Parathyroid adenoma (tissue), 2 donors: ENCODE measurements around the gene SLITRK5.

ENCODE experiments used
- H2AFZ ChIP-seq: fragments of 300-600 bp; sonication (generic); one replicate; pipeline ENCODE4 v1.7.0; 2017; ENCODE audit warnings: antibody characterized with exemption, mild to moderate bottlenecking
- H3K27ac ChIP-seq: fragments of 300-600 bp; sonication (generic); one replicate; pipeline ENCODE4 v1.7.0; 2017
- H3K27me3 ChIP-seq: fragments of 300-600 bp; sonication (generic); one replicate; pipeline ENCODE4 v1.7.0; 2017; ENCODE audit warnings: low read length; ENCODE audit not compliant: control insufficient read depth, insufficient read depth
- H3K36me3 ChIP-seq: fragments of 300-600 bp; sonication (generic); one replicate; pipeline ENCODE4 v1.7.0; 2017; ENCODE audit warnings: low read length; ENCODE audit not compliant: control insufficient read depth, insufficient read depth
- H3K4me1 ChIP-seq: fragments of 300-600 bp; sonication (generic); one replicate; pipeline ENCODE4 v1.7.0; 2017; ENCODE audit warnings: control low read depth
- H3K4me2 ChIP-seq: fragments of 300-600 bp; sonication (generic); one replicate; pipeline ENCODE4 v1.7.0; 2017; ENCODE audit warnings: low read length
- H3K4me3 ChIP-seq: fragments of 300-600 bp; sonication (generic); one replicate; pipeline ENCODE4 v1.7.0; 2017; ENCODE audit warnings: low read depth, low read length
- H3K79me2 ChIP-seq: fragments of 300-600 bp; sonication (generic); one replicate; pipeline ENCODE4 v1.7.0; 2017; ENCODE audit warnings: control low read depth
- H3K9ac ChIP-seq: fragments of 300-600 bp; sonication (generic); one replicate; pipeline ENCODE4 v1.7.0; 2017; ENCODE audit warnings: mild to moderate bottlenecking
- H3K9me3 ChIP-seq: fragments of 300-600 bp; sonication (generic); one replicate; pipeline ENCODE4 v1.7.0; 2017; ENCODE audit warnings: low read length; ENCODE audit not compliant: control insufficient read depth
- TF ChIP-seq, protein P1 (sequence below): fragments of 300-600 bp; sonication (generic); IDR thresholded peaks from one replicate; pipeline ENCODE4 v1.7.0; 2017; ENCODE audit warnings: antibody characterized with exemption, mild to moderate bottlenecking
- donor health status: primary hyperparathyroidism.

Gene SLITRK5

GRCh38 chr13:87671031-87671752, at the start of gene SLITRK5:
SLITRK5 (plus strand) TSS chr13:87671371; CDS start chr13:87675389, 4,018 bp downstream.
- Histone ChIP-seq H3K27ac (no peak within 1 kb of the TSS), H3K36me3 (no peaks in the 10 kb centered on the region), H3K4me3 (peak within 1 kb of the TSS; percentile 37), H3K79me2 (no peaks in the 10 kb centered on the region), H3K4me1 (no peaks in the 10 kb centered on the region), H2AFZ (peak within 1 kb of the TSS; percentile 66), H3K27me3 (peaks cover 4% of the 10 kb centered on the region), H3K9me3 (no peaks in the 10 kb centered on the region), H3K4me2 (peak within 1 kb of the TSS; percentile 60), H3K9ac (no peak within 1 kb of the TSS)
- TF ChIP-seq, protein P1, sequence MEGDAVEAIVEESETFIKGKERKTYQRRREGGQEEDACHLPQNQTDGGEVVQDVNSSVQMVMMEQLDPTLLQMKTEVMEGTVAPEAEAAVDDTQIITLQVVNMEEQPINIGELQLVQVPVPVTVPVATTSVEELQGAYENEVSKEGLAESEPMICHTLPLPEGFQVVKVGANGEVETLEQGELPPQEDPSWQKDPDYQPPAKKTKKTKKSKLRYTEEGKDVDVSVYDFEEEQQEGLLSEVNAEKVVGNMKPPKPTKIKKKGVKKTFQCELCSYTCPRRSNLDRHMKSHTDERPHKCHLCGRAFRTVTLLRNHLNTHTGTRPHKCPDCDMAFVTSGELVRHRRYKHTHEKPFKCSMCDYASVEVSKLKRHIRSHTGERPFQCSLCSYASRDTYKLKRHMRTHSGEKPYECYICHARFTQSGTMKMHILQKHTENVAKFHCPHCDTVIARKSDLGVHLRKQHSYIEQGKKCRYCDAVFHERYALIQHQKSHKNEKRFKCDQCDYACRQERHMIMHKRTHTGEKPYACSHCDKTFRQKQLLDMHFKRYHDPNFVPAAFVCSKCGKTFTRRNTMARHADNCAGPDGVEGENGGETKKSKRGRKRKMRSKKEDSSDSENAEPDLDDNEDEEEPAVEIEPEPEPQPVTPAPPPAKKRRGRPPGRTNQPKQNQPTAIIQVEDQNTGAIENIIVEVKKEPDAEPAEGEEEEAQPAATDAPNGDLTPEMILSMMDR = peak; percentile 69

DNA sequence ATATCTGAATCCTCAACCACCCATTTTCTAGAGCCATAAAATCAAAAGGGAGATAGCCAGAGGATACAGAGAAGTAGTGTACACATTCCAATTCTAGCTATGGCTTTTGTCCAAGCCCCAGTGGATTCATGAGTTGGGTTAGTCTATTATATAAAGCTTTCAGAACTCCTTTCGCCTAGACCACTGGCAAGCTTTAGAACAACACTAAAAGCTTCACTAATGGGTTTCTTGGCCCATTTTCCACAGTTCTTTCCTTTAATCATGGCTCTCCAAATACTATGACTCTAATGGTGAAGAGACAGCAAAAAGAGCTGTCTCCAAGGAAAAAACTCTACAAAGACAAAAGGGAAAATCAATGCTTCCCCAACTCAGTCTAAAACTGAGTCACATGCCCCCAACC, 48.2 kb upstream of the SLITRK5 start:
- no peak overlapping the region for H2AFZ ChIP-seq
- no peak overlapping the region for H3K4me3 ChIP-seq
- no peaks in the 10 kb centered on the region for H3K9me3 ChIP-seq
- no peaks in the 10 kb centered on the region for H3K4me1 ChIP-seq
- no peaks in the 10 kb centered on the region for H3K27me3 ChIP-seq
- no peak overlapping the region for H3K27ac ChIP-seq
- no peak overlapping the region for H3K4me2 ChIP-seq
- TF ChIP-seq, protein P1 = no peak
- no peak overlapping the region for H3K9ac ChIP-seq
- no peaks in the 10 kb centered on the region for H3K36me3 ChIP-seq
- no peaks in the 10 kb centered on the region for H3K79me2 ChIP-seq

GRCh38 chr13:87656306-87656705, 14.9 kb upstream of the SLITRK5 start:
- no peaks in the 10 kb centered on the region for H3K27me3 ChIP-seq
- no peaks in the 10 kb centered on the region for H3K9me3 ChIP-seq
- no peak overlapping the region for H3K9ac ChIP-seq
- no peak overlapping the region for H3K4me2 ChIP-seq
- no peak overlapping the region for H2AFZ ChIP-seq
- H3K4me3 ChIP-seq = no peak overlapping the region
- H3K36me3 ChIP-seq = no peaks in the 10 kb centered on the region
- TF ChIP-seq, protein P1 = no peak
- H3K27ac ChIP-seq = no peak overlapping the region
- H3K4me1 ChIP-seq = no peaks in the 10 kb centered on the region
- no peaks in the 10 kb centered on the region for H3K79me2 ChIP-seq

GRCh38 chr13:87661471-87661870, 9.7 kb upstream of the SLITRK5 start:
- no peak overlapping the region for H3K4me3 ChIP-seq
- peaks cover 4% of the 10 kb centered on the region for H3K27me3 ChIP-seq
- TF ChIP-seq, protein P1 = no peak
- H3K79me2 ChIP-seq = no peaks in the 10 kb centered on the region
- H3K9ac ChIP-seq = no peak overlapping the region
- H3K9me3 ChIP-seq = no peaks in the 10 kb centered on the region
- H2AFZ ChIP-seq = no peak overlapping the region
- no peaks in the 10 kb centered on the region for H3K36me3 ChIP-seq
- H3K4me1 ChIP-seq = no peaks in the 10 kb centered on the region
- H3K27ac ChIP-seq = no peak overlapping the region
- H3K4me2 ChIP-seq = no peak overlapping the region

- Histone ChIP-seq H2AFZ (no peak overlapping the region), H3K4me1 (no peaks in the 10 kb centered on the region), H3K36me3 (no peaks in the 10 kb centered on the region), H3K9ac (no peak overlapping the region), H3K27ac (no peak overlapping the region), H3K9me3 (no peaks in the 10 kb centered on the region), H3K4me3 (no peak overlapping the region), H3K79me2 (no peaks in the 10 kb centered on the region), H3K4me2 (no peak overlapping the region), H3K27me3 (peaks cover 5% of the 10 kb centered on the region)
- TF ChIP-seq, protein P1 = no peak
Observed at GRCh38 chr13:87666831-87667230, 4.3 kb upstream of the SLITRK5 start.
